HepG2 (cell line): Measurements from ENCODE around the gene MKRN1. TPM values are rescaled to one million over a fixed set of nuclear protein-coding genes. Genes with fewer than 3 reads are reported as not detected.
A peak's percentile ranks its signal among the peaks of the same experiment; 100 is the strongest.

Experiments used
- IKZF1 ChIP-seq: fragments of 450-650 bp; IDR thresholded peaks from 2 replicates; pipeline ENCODE4 v1.7.1; 2016
- NFIB ChIP-seq: sonication (generic); formaldehyde crosslinking; IDR thresholded peaks from 2 replicates; pipeline ENCODE4 v1.9.0; 2021; ENCODE audit warnings: missing genetic modification reagents, mild to moderate bottlenecking, borderline replicate concordance
- NFKBIZ ChIP-seq: IDR thresholded peaks from 2 replicates; pipeline ENCODE4 v1.6.1; 2018; ENCODE audit warnings: missing genetic modification reagents, missing compliant biosample characterization
- NPAS2 ChIP-seq: sonication (generic); formaldehyde crosslinking; IDR thresholded peaks from 2 replicates; pipeline ENCODE4 v1.8.0; 2022; ENCODE audit warnings: mild to moderate bottlenecking, missing genetic modification reagents, borderline replicate concordance
- NR2C2 ChIP-seq: sonication (generic); formaldehyde crosslinking; IDR thresholded peaks from 2 replicates; pipeline ENCODE4 v1.4.0; 2020; ENCODE audit warnings: missing genetic modification reagents, mild to moderate bottlenecking, moderate library complexity, borderline replicate concordance
- RNF2 ChIP-seq: fragments of 450-650 bp; conservative IDR thresholded peaks from 2 replicates; pipeline ENCODE4 v1.6.1; 2016; ENCODE audit warnings: low read depth
- TARDBP ChIP-seq: sonication (generic); formaldehyde crosslinking; IDR thresholded peaks from 2 replicates; pipeline ENCODE4 v1.8.0; 2022; ENCODE audit warnings: mild to moderate bottlenecking, missing genetic modification reagents
- TMF1 ChIP-seq: sonication (generic); formaldehyde crosslinking; IDR thresholded peaks from 2 replicates; pipeline ENCODE4 v1.8.1; 2022; ENCODE audit warnings: low read depth, missing genetic modification reagents
- ZFX ChIP-seq: sonication (generic); formaldehyde crosslinking; IDR thresholded peaks from 2 replicates; pipeline ENCODE4 v1.4.0; 2020; ENCODE audit warnings: mild to moderate bottlenecking, low read depth, missing genetic modification reagents, moderate library complexity
- ZNF138 ChIP-seq: sonication (generic); formaldehyde crosslinking; IDR thresholded peaks from 2 replicates; pipeline ENCODE4 v1.5.0; 2020; ENCODE audit warnings: mild to moderate bottlenecking, low read depth, missing genetic modification reagents
- ZNF382 ChIP-seq: sonication (generic); formaldehyde crosslinking; IDR thresholded peaks from 2 replicates; pipeline ENCODE4 v1.5.0; 2020; ENCODE audit warnings: missing genetic modification reagents, mild to moderate bottlenecking, borderline replicate concordance
- ZNF549 ChIP-seq: sonication (generic); formaldehyde crosslinking; IDR thresholded peaks from 2 replicates; pipeline ENCODE4 v1.5.0; 2020; ENCODE audit warnings: missing genetic modification reagents
- ZNF577 ChIP-seq: sonication (generic); formaldehyde crosslinking; IDR thresholded peaks from 2 replicates; pipeline ENCODE4 v1.4.0; 2020; ENCODE audit warnings: mild to moderate bottlenecking, low read depth, missing genetic modification reagents, borderline replicate concordance
- ZNF607 ChIP-seq: sonication (generic); formaldehyde crosslinking; IDR thresholded peaks from 2 replicates; pipeline ENCODE4 v1.5.1; 2020; ENCODE audit warnings: missing genetic modification reagents, mild to moderate bottlenecking, borderline replicate concordance
- ZNF672 ChIP-seq: sonication (generic); formaldehyde crosslinking; IDR thresholded peaks from 2 replicates; pipeline ENCODE4 v1.8.1; 2022; ENCODE audit warnings: missing genetic modification reagents
- ZNF776 ChIP-seq: sonication (generic); formaldehyde crosslinking; IDR thresholded peaks from 2 replicates; pipeline ENCODE4 v1.4.0; 2020; ENCODE audit warnings: mild to moderate bottlenecking, missing genetic modification reagents
- polyA plus RNA-seq, 8 experiments: library from polyadenylated mRNA; depleted of rRNA in 3 of 8; stranded (reverse) in 7 of 8; unstranded in 1 of 8; fragments of >200 nt; fragmentation: Illumina TruSeq in 4 of 8; extraction: Trizol in 4 of 8; gene quantifications; 2 replicates each; pipeline versions ENCODE4 v1.2.1 to v1.2.3, GENCODE V29; 2011 to 2016; ENCODE audit warnings: low read depth in 4 of 8, missing spikeins in 1 of 8, mixed read lengths in 1 of 8; ENCODE audit not compliant: insufficient read depth in 1 of 8
- total RNA-seq, 5 experiments: library from RNA; depleted of rRNA; stranded (reverse); fragments of >200 nt; fragmentation: Illumina TruSeq; extraction: Trizol; gene quantifications; 2 replicates each; pipeline ENCODE4 v1.2.3, GENCODE V29; 2016; ENCODE audit warnings: low read depth in 1 of 5
- TF ChIP-seq, protein P1 (sequence below): sonication (generic); formaldehyde crosslinking; IDR thresholded peaks from 2 replicates; pipeline ENCODE4; 2020; ENCODE audit warnings: missing genetic modification reagents, mild to moderate bottlenecking, borderline replicate concordance
- TF ChIP-seq, protein P2 (sequence below): sonication (generic); formaldehyde crosslinking; IDR thresholded peaks from 2 replicates; pipeline ENCODE4 v1.8.0; 2022; ENCODE audit warnings: missing genetic modification reagents, mild to moderate bottlenecking, inconsistent platforms, borderline replicate concordance
- TF ChIP-seq, protein P3 (sequence below): sonication (generic); formaldehyde crosslinking; IDR thresholded peaks from 2 replicates; pipeline ENCODE4 v1.5.0; 2020; ENCODE audit warnings: mild to moderate bottlenecking, missing genetic modification reagents
- TF ChIP-seq, protein P4 (sequence below): sonication (generic); formaldehyde crosslinking; IDR thresholded peaks from 2 replicates; pipeline ENCODE4 v1.5.1; 2020; ENCODE audit warnings: missing genetic modification reagents, mild to moderate bottlenecking, borderline replicate concordance
- TF ChIP-seq, protein P5 (sequence below): sonication (generic); formaldehyde crosslinking; IDR thresholded peaks from 2 replicates; pipeline ENCODE4 v1.5.0; 2020; ENCODE audit warnings: missing genetic modification reagents, mild to moderate bottlenecking, borderline replicate concordance

Gene MKRN1
- total and polyA plus RNA-seq, 2 of the 13 experiments (the other 11 are each of a cell fraction or from before 2014, with no cell fraction given) = 28.5 to 32.8 TPM

DNA sequence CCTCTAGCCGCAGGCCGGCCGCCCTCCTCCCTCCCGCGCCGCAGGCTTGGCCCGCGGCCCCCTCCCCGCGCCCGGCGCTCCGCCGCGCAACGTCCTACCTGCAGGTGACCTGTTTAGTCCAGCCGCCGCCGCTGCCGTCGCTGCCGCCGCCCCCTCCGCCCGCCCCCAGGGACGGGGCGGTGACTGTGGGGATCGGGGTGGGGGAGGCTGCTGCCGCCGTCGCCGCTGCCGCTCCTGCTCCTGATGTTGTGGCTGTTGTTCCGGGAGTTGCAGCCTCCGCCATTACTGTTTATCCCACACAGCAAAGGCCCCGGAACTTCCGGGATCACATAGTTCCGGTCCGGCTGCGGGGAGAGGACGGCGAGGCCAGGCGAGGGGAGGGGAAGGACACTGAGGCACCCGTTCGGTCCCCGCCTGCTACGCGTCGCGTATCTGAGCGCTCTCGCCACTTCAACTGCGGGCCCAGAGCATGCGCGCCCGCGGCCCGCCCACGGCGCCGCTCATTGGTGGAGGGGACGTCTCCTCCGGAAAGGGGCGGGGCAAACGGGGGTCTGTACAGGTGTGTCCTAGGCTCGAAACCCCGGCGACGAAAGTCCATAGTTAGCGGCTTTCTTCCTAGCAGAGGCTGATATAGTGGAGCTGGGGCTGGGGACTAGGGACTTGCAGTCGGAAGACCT, at the start of gene MKRN1 (continued):
- TF ChIP-seq, protein P1, sequence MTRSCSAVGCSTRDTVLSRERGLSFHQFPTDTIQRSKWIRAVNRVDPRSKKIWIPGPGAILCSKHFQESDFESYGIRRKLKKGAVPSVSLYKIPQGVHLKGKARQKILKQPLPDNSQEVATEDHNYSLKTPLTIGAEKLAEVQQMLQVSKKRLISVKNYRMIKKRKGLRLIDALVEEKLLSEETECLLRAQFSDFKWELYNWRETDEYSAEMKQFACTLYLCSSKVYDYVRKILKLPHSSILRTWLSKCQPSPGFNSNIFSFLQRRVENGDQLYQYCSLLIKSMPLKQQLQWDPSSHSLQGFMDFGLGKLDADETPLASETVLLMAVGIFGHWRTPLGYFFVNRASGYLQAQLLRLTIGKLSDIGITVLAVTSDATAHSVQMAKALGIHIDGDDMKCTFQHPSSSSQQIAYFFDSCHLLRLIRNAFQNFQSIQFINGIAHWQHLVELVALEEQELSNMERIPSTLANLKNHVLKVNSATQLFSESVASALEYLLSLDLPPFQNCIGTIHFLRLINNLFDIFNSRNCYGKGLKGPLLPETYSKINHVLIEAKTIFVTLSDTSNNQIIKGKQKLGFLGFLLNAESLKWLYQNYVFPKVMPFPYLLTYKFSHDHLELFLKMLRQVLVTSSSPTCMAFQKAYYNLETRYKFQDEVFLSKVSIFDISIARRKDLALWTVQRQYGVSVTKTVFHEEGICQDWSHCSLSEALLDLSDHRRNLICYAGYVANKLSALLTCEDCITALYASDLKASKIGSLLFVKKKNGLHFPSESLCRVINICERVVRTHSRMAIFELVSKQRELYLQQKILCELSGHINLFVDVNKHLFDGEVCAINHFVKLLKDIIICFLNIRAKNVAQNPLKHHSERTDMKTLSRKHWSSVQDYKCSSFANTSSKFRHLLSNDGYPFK (CRISPR knock-in tag) = peak; percentile 78; the same call in 1 of the 2 replicates
- TF ChIP-seq, protein P2, sequence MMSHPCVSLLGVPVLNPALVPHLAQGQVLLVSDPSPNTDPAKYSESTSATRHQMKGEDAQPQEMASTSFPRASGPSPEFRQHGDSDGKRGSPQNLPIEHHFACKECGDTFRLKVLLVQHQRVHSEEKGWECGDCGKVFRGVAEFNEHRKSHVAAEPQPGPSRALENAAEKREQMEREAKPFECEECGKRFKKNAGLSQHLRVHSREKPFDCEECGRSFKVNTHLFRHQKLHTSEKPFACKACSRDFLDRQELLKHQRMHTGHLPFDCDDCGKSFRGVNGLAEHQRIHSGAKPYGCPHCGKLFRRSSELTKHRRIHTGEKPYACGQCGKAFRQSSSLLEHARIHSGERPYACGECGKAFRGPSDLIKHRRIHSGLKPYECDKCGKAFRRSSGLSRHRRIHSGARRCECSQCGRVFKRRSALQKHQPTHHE (CRISPR knock-in tag) = peak; percentile 76; the same call in 1 of the 2 replicates
- TF ChIP-seq TMF1 (CRISPR knock-in tag) (no peak), RNF2 (peak; percentile 75; the same call in 1 of the 2 replicates), ZFX (peak; percentile 77), TARDBP (CRISPR knock-in tag) (no peak), ZNF382 (no peak), ZNF577 (CRISPR knock-in tag) (no peak), ZNF672 (CRISPR knock-in tag) (no peak), ZNF607 (CRISPR knock-in tag) (0 out of 2 replicates have a peak, but pooled peaks have one; percentile 41), NR2C2 (peak; percentile 55; the same call in 1 of the 2 replicates), NFKBIZ (CRISPR knock-in tag) (no peak), NFIB (CRISPR knock-in tag) (no peak), IKZF1 (no peak), ZNF138 (CRISPR knock-in tag) (no peak), ZNF776 (CRISPR knock-in tag) (no peak), ZNF549 (no peak), NPAS2 (CRISPR knock-in tag) (no peak)
- TF ChIP-seq, protein P3, sequence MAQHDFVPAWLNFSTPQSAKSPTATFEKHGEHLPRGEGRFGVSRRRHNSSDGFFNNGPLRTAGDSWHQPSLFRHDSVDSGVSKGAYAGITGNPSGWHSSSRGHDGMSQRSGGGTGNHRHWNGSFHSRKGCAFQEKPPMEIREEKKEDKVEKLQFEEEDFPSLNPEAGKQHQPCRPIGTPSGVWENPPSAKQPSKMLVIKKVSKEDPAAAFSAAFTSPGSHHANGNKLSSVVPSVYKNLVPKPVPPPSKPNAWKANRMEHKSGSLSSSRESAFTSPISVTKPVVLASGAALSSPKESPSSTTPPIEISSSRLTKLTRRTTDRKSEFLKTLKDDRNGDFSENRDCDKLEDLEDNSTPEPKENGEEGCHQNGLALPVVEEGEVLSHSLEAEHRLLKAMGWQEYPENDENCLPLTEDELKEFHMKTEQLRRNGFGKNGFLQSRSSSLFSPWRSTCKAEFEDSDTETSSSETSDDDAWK (CRISPR knock-in tag) = no peak
- TF ChIP-seq, protein P4, sequence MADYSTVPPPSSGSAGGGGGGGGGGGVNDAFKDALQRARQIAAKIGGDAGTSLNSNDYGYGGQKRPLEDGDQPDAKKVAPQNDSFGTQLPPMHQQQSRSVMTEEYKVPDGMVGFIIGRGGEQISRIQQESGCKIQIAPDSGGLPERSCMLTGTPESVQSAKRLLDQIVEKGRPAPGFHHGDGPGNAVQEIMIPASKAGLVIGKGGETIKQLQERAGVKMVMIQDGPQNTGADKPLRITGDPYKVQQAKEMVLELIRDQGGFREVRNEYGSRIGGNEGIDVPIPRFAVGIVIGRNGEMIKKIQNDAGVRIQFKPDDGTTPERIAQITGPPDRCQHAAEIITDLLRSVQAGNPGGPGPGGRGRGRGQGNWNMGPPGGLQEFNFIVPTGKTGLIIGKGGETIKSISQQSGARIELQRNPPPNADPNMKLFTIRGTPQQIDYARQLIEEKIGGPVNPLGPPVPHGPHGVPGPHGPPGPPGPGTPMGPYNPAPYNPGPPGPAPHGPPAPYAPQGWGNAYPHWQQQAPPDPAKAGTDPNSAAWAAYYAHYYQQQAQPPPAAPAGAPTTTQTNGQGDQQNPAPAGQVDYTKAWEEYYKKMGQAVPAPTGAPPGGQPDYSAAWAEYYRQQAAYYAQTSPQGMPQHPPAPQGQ (CRISPR knock-in tag) = no peak
- TF ChIP-seq, protein P5, sequence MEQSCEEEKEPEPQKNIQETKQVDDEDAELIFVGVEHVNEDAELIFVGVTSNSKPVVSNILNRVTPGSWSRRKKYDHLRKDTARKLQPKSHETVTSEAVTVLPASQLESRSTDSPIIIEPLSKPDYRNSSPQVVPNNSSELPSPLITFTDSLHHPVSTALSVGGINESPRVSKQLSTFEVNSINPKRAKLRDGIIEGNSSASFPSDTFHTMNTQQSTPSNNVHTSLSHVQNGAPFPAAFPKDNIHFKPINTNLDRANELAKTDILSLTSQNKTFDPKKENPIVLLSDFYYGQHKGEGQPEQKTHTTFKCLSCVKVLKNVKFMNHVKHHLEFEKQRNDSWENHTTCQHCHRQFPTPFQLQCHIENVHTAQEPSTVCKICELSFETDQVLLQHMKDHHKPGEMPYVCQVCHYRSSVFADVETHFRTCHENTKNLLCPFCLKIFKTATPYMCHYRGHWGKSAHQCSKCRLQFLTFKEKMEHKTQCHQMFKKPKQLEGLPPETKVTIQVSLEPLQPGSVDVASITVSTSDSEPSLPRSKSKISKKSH = no peak
